Stimulated activated CD4-positive, alpha-beta T cell treated with anti-CD3 and anti-CD28 coated beads, Interleukin-15, amount 100 ng/mL, for 48 hours (primary cell): ENCODE measurements around the gene HOXD1.

ENCODE experiments used
- DNase-seq, 2 donors: peaks; one replicate each; pipeline ENCODE4 v3.0.0-alpha.2; 2020; ENCODE audit warnings: low read depth in 2 of 2

The HOXD1 gene

GRCh38 chr2:176240301-176240700 is 51.8 kb downstream of the HOXD1 start:
- no peak for DNase-seq
